Measurements from ENCODE around the gene C1QTNF6.

- TF ChIP-seq ARNTL (CRISPR knock-in tag; IDR thresholded peaks at IDR 0.05; ENCODE audit: borderline replicate concordance, low read depth) = no peak
- TF ChIP-seq SNAI2 (CRISPR knock-in tag; IDR thresholded peaks at IDR 0.05) = no peak
- TF ChIP-seq ZFP30 (CRISPR knock-in tag; IDR thresholded peaks at IDR 0.05) = no peak
Measured at GRCh38 chr22:37219533-37219932, 31.5 kb upstream of the C1QTNF6 start.
